GM21423 (cell line): ENCODE data around the gene DNAH6.

Source experiments
- ATAC-seq: cut with Tn5 transposase; IDR thresholded peaks from one replicate; pipeline ENCODE4 v1.9.1; 2021; ENCODE audit warnings: mild to moderate bottlenecking, moderate library complexity; ENCODE audit not compliant: unreplicated experiment

Gene DNAH6

DNA sequence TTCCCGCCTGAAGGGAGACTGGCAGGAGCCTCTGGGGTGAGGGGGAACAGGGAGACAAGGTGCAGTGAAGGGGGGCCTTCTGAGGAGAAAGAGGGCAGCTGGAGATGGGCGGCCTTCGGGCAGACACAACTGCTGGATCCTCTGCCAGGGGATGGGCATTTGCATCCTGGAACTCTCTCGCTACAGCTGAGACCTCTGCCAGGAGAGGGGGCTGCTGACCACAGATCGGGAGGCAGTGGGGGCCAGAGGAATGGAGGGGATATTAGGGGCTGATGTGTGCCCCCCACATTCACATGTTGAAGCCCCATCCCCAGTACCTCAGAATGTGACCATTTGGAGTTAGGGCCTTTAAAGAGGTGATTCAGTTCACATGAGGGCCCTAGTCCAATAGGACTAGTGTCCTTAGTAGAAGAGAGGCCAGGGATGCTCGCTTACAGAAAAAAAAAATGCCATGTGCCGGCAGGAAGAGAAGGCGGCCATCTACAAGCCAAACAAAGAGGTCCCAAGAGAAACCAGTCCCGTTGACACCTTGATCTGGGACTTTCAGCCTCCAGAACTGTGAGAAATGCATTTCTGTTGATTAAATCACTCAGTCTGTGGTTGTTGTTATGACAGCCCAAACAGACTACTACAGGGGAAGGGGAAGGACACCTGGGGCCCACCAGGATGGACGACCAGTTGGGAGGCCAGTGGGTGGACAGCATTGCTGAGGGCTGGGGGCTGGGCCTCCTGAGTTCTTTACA lies 314.6 kb downstream of the DNAH6 start:
- no peak for ATAC-seq

DNA sequence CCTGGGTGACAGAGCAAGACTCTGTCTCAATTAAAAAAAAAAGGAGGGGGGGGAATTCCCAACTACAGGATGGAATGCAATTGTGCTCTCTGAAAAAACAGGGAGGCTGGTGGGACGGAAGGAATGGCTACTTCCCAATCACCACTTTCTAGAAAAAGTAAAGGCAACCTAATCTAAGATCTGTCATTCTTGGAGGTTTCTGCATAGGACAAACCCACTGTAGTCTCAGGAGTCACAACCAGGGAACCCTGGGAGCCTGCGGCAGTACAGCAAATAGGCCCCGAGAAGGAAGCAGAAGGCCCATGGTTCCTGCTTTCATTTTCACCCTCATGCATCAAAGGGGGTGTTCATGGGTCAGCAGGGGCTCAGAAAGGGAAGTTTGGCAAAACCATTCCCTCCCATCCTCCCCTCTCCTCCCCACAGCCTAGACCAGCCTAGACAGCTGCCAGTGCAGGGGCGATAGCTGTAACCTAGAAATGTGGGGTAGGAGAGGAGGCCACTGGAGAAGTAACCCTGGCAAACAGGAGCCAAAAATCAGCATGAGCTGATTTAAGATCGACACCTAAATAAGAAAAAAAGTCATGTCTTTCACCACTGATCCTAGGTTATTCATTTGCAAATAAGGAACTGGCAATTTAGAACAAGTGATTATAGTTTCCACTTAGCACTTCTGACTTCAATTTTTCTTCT lies 316.6 kb downstream of the DNAH6 start:
- peak; percentile 91 for ATAC-seq

DNA sequence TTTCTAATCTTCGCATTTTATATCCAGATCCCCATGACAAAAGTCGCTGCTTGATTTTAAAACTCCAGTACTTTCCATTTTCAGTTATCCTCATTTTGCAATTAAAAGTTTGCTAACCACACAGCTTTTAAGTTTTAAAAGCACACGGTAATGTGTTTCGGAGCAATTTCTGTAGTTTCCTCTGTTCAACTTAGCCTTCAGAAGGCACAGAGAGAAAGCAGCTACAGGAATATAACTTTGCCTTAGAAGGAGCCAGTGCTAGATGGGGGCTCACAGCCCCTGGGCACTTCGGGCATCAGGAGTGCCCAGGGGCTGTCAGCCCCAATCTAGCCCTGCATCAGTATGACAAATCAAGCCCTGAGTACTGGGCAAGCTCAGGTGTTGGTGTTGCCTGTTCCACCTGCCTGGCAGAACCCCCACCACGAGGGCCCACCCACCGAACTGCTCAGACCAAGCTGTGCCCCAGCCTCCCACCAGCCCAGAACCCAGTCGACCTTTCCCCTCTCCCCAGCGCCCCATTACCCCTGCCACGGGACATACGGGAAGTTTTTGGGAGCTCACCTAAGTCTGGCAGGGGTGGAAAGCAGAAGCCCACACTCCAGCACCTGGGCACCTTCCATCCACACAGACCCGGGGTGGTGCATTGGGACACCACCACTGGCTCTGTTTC lies 317.3 kb downstream of the DNAH6 start:
- no peak for ATAC-seq

DNA sequence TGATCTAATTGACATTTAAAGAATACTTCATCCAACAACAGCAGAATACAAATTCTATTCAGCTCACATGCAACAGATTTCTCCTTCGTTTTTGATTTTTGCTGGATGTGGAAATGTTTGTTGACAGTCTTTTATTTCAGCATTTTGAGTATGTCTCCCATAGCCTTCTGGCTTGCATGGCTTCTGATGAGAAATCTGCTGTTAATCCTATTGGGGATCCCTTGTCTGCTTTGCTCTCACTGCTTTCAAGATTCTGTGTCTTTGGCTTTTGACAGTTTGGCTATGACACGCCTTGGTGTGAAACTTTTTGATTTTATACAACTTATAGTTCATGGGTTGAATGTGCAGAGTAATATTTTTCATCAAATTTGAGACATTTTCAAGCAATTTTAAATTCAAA lies 319.9 kb downstream of the DNAH6 start:
- ATAC-seq, result no peak

- ATAC-seq, result no peak
These were observed 322.3 kb downstream of the DNAH6 start for GRCh38 chr2:84838434-84839145.

DNA sequence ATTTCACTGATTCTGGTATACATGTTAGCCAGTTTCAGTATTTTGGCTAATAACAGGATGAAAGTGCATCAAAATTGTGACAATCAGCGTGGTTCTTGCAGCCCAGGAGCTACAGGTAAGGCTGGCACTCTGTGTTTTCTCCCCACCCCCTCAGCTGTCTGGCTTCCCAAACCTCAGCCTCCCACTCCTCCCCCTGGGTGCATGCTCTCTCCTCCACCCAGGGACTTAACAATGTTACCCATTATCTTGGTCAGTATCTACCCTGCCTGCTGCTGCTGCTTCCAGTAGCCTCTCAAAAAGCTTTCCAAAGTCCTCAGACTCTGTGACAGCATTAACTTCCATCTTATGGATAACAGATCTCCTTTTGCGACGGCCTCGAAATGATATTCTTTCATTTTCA lies 323.6 kb downstream of the DNAH6 start:
- no peak for ATAC-seq

GRCh38 chr2:84840306-84840705 lies 324.0 kb downstream of the DNAH6 start:
- no peak for ATAC-seq

- no peak for ATAC-seq
These were observed 325.3 kb downstream of the DNAH6 start for GRCh38 chr2:84841577-84841976.

- ATAC-seq, result no peak
These were observed 327.8 kb downstream of the DNAH6 start for GRCh38 chr2:84844141-84844540.

DNA sequence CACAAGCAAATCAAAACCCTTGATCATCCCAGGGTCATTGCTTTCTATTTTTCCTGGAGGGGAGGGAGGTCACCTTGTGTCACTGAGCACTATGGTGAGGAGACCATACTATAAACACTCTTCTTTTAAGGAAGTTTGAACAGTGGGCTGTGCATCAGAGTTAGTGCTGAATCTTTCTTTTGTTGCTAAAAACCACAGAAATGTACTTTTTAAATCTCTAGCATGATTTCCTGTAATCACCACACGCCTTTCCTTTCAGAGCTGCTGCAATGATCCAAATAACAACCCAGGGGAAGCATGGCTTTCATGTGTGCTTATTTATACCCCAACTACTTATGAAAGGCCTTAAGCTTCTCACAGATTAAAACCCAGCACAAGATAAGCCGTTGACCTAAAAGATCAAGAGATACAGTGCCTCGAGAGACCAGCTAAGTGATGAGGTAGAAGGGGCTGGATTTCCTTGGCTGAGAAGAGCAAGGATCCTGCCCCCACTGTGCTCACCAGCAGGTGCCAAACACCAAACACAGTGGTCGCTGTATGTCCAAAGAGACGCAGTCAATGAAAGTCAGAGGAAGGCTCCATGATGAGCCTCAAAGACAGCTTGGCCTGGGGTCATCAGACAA lies 329.9 kb downstream of the DNAH6 start:
- no peak for ATAC-seq

- no peak for ATAC-seq
These were observed 330.4 kb downstream of the DNAH6 start for GRCh38 chr2:84846741-84847142.

DNA sequence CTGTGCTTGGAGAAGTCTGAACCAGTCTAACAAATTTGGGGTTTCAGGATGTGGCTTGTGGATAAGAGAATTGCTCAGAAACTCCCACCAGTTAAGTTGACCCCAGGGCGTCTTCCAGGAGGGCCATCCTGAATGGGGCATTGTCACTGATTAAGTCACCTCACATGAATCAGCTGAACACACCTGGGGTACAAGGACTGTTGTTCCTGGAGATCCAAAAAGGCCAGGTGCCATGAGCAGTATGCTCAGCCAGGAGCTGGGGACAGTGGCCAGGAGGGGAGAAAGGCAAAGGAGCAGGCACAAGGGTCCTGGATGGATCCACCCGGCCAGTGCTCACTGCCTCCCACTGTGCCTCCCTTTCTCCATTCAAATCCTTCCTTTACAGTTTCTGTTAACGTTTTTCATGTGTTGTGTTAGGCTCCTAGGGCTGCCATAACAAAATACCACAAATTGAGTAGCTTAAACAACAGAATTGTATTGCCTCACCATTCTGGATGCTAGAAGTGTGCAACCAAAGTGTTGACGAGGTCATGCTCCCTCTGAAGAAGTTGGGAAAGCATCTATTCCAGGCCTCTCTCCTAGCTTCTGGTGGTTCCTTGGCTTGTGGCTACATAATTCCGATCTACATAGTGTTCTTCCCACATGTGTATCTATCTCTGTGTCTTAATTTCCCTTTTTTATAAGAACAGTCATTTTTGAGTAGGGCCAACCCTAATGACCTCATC lies 331.2 kb downstream of the DNAH6 start:
- no peak for ATAC-seq

- ATAC-seq, result no peak
These were observed 333.1 kb downstream of the DNAH6 start for GRCh38 chr2:84849271-84849952.

GRCh38 chr2:84850471-84850870 lies 334.2 kb downstream of the DNAH6 start:
- no peak for ATAC-seq

DNA sequence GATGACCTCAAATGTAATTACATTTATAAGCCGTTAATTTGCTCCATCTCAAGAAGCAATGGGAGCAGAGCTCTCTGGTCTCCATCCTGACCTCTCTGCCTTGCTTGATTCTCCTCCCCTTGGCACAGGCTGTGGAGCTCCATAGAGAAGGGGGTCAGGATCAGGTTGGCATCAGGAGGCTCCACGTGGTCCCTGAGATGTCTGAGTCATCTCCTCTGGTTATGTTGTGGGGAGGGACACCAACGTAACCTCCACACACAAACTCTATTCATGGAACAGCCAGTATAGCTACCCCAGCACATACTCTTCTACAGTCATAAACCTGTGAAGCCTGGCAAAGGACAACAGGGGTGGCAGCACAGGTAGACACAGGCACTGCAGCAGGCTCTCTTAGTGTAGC lies 335.6 kb downstream of the DNAH6 start:
- ATAC-seq, result no peak

DNA sequence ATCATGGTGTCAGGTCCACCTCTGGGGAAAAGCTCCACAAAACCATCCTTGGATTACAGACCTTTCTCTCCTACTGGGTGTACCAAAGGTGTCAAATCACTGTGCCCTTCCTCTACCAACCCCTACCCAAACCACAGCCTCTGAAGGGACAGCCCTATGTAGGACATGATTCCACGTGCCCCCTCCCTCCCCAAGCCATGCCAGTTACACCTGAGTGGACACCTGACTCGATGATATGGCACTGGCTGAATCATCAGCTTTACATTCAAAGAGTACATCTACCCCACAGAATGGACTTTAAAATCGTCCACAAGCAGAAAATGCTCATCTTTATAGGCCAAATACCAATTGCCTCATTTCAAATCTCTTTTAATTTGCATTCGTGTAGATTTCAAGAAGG lies 338.6 kb downstream of the DNAH6 start:
- no peak for ATAC-seq

DNA sequence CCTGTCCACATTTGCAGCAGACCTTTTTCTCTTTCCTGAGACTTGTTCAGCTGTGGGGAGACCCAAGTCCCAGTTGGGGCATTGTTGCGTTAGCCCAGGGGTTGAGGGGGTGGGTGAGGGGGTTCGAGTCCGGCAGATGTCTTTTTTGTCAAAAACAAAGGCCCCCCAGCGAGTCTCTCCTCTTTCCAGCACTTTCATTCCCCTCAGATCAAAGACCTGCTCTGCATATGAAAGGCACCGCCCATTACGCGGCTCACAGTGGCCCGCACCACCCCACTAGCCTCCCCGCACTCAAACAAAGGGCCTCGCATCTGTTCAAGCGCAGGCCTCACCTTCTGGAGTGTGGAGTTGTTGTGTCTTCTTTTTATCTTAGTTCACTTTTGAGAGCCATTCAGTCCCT lies 339.4 kb downstream of the DNAH6 start:
- ATAC-seq, result no peak

GRCh38 chr2:84856787-84857186 lies 340.5 kb downstream of the DNAH6 start:
- ATAC-seq, result no peak

DNA sequence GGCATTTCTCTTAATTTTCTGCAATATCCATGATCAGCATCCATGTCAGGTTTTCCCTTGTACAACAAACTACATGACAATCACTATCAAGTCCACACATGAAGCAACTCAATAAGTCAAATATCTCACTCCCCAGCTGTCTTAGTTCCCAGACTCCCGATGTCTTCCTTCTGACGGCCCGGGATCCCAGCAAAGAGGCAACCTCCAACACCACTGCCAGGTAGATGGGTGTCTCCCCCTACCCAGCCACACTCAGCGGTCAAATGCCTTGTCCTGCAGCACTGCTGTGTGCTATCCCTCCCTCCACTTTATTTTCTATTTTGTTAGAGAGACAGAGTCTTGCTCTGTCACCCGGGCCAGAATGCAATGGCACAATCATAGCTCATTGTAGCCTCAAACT lies 341.3 kb downstream of the DNAH6 start:
- no peak for ATAC-seq

DNA sequence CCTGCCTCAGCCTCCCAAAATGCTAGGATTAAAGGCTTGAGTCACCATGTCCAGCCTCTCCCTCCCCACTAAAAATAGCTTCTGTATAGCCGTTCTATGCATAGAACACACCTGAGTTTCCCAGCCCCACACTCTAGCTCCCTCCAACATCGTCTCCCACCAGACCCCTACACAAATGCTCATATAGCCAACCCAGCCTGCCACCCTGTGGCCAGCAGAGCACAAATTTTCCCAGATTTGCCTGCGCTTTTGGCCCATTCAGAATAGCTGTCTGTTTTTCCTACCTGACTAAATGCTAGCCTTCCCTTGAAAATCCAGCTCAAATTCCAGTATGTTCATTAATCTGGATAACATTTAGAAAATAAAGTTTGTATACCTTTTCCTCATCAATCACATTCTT lies 341.8 kb downstream of the DNAH6 start:
- no peak for ATAC-seq
